OCI-LY1 (cell line): ENCODE results near the gene AGMO.

Experiments
- CTCF ChIP-seq: fragments of 200-600 bp; sonication (generic), shearing (Covaris generic); IDR thresholded peaks from 2 replicates; pipeline ENCODE4 v1.5.1; 2017; ENCODE audit warnings: mild to moderate bottlenecking, antibody characterized with exemption, low read length, moderate library complexity, mixed read lengths
- EZH2 ChIP-seq: fragments of 200-600 bp; sonication (generic), shearing (Covaris generic); IDR thresholded peaks from 2 replicates; pipeline ENCODE4 v1.8.0; 2017; ENCODE audit warnings: borderline replicate concordance, mixed run types, mild to moderate bottlenecking, antibody characterized with exemption, low read length, moderate library complexity, mixed read lengths

DNA sequence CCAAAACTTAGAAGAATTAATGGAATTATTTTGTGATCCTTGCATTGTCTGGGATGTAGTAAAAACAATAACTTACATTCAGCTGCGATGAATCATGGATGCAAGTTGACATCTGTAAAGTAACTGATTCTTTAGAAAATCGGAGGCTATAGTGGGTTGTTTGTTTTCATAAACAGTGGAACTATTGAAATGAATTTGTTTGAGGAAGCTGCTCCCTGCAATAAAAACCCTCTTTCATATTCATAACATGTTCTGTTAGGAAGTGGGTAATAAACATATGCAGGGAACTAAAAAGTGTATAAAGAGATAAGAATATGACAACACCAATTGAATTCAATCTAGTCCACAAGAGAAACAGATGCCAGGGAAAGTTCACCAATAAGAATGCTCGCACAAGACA lies 53.6 kb downstream of the AGMO start:
- TF ChIP-seq EZH2 (no peak), CTCF (no peak)
